ENCODE measurements around the gene PIP5K1B. TPM values are rescaled to one million over a fixed set of nuclear protein-coding genes. Genes with fewer than 3 reads are reported as not detected.

Gene PIP5K1B
- total and polyA plus RNA-seq, 10 of the 15 experiments (the other 5 are each of a cell fraction or from before 2014, with no cell fraction given): 6.8 to 16.3 (median 10.6) TPM

DNA sequence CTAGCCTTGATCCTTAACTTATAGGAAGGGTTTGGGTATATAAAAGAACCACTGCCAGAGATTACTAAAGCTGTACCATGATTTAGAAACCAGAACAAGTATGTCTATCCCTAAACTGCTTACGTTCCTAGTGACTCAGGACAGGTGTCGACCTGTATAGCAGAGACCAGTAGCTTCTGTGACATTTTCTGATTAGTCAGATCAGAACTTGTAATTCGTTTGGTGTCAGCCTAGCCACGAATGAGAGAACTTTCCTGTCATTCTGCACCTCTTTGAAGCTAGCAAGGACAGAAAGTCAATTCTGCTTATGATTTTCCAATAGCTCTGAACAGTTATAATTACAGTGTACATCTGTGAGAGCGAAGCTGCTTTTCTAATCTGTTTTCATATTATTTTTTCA, 269.4 kb downstream of the PIP5K1B start (continued):
- no peak for TF ChIP-seq ZBTB11 (CRISPR knock-in tag; IDR thresholded peaks at IDR 0.05)
- peak; percentile 69 to 76; a peak in 2 of 4 replicates for TF ChIP-seq EP300 (IDR thresholded peaks at IDR 0.05; ENCODE audit: borderline replicate concordance in 1 of 2, control insufficient read depth in 1 of 2, low read depth in 2 of 2, low read length in 2 of 2)
- no peak for TF ChIP-seq KLF5 (IDR thresholded peaks at IDR 0.05; ENCODE audit: partially characterized antibody)
- no peak for TF ChIP-seq CBX3 (IDR thresholded peaks at IDR 0.05; ENCODE audit: borderline replicate concordance, low read depth)
- TF ChIP-seq RBBP5 (conservative IDR thresholded peaks at IDR 0.05): no peak
- no peak for TF ChIP-seq FOS (IDR thresholded peaks at IDR 0.05; ENCODE audit: borderline replicate concordance, extremely low read depth, insufficient read length)
- no peak; the same call in 1 of the 2 replicates for TF ChIP-seq RAD51 (IDR thresholded peaks at IDR 0.05)
- TF ChIP-seq SIN3A (IDR thresholded peaks at IDR 0.05; ENCODE audit: low read depth, low read length): no peak
- TF ChIP-seq JUND (IDR thresholded peaks at IDR 0.05; ENCODE audit: low read depth, low read length): peak; percentile 79
- no peak for TF ChIP-seq POLR2AphosphoS2 (IDR thresholded peaks at IDR 0.05; ENCODE audit: low read depth, low read length)
- TF ChIP-seq SREBF2 (IDR thresholded peaks at IDR 0.05; ENCODE audit: low read length): no peak
- TF ChIP-seq, protein P1, sequence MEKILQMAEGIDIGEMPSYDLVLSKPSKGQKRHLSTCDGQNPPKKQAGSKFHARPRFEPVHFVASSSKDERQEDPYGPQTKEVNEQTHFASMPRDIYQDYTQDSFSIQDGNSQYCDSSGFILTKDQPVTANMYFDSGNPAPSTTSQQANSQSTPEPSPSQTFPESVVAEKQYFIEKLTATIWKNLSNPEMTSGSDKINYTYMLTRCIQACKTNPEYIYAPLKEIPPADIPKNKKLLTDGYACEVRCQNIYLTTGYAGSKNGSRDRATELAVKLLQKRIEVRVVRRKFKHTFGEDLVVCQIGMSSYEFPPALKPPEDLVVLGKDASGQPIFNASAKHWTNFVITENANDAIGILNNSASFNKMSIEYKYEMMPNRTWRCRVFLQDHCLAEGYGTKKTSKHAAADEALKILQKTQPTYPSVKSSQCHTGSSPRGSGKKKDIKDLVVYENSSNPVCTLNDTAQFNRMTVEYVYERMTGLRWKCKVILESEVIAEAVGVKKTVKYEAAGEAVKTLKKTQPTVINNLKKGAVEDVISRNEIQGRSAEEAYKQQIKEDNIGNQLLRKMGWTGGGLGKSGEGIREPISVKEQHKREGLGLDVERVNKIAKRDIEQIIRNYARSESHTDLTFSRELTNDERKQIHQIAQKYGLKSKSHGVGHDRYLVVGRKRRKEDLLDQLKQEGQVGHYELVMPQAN (conservative IDR thresholded peaks at IDR 0.05): no peak
- TF ChIP-seq SRF (IDR thresholded peaks at IDR 0.05; ENCODE audit: low read depth in 2 of 2, low read length in 2 of 2): no peak
- TF ChIP-seq, protein P2, sequence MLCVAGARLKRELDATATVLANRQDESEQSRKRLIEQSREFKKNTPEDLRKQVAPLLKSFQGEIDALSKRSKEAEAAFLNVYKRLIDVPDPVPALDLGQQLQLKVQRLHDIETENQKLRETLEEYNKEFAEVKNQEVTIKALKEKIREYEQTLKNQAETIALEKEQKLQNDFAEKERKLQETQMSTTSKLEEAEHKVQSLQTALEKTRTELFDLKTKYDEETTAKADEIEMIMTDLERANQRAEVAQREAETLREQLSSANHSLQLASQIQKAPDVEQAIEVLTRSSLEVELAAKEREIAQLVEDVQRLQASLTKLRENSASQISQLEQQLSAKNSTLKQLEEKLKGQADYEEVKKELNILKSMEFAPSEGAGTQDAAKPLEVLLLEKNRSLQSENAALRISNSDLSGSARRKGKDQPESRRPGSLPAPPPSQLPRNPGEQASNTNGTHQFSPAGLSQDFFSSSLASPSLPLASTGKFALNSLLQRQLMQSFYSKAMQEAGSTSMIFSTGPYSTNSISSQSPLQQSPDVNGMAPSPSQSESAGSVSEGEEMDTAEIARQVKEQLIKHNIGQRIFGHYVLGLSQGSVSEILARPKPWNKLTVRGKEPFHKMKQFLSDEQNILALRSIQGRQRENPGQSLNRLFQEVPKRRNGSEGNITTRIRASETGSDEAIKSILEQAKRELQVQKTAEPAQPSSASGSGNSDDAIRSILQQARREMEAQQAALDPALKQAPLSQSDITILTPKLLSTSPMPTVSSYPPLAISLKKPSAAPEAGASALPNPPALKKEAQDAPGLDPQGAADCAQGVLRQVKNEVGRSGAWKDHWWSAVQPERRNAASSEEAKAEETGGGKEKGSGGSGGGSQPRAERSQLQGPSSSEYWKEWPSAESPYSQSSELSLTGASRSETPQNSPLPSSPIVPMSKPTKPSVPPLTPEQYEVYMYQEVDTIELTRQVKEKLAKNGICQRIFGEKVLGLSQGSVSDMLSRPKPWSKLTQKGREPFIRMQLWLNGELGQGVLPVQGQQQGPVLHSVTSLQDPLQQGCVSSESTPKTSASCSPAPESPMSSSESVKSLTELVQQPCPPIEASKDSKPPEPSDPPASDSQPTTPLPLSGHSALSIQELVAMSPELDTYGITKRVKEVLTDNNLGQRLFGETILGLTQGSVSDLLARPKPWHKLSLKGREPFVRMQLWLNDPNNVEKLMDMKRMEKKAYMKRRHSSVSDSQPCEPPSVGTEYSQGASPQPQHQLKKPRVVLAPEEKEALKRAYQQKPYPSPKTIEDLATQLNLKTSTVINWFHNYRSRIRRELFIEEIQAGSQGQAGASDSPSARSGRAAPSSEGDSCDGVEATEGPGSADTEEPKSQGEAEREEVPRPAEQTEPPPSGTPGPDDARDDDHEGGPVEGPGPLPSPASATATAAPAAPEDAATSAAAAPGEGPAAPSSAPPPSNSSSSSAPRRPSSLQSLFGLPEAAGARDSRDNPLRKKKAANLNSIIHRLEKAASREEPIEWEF (IDR thresholded peaks at IDR 0.05; ENCODE audit: insufficient replicate concordance, low read depth, low read length): no peak
- TF ChIP-seq SKIL (IDR thresholded peaks at IDR 0.05; ENCODE audit: low read depth, poor library complexity, severe bottlenecking): peak; percentile 54
